ENCODE measurements around the gene PPIF. TPM values are rescaled to one million over a fixed set of nuclear protein-coding genes. Genes with fewer than 3 reads are reported as not detected.

PPIF gene
- total RNA-seq, 2 donors from 2014 or later, result 19.2 to 67.9 TPM

DNA sequence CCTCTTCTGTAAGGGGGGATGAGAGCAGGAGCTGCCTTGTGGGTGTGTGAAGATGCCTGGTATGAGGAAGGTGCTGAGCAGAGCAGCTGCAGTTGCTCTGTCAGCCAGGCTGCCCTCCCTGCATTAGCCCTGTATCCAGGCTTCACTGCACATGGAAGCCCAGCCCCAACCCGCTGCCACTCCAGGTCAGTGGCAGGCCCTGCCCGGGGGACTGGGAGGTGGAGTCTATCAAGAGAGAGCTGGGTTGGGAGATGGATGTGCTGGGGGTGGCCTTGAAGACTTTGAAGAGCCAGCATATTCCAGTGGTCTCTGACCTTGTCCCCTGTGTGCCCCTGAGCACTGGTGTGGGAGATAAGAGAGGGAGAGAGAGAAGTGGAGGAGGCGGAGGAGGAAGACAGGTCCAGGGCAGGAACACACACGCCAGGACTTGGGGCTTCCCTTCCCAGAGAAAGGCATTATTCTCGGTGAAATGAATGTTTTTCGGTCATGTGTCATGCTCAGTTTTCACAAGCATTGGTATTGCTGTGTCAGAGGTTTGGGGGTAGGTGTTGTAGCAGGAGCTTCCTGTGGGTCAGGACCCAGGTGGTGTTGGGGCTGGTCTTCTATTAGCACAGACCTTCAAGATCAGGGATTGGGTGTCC lies 2.6 kb downstream of the PPIF start:
- intact Hi-C loops (cut with DNase I), result no loop called here
- Histone ChIP-seq H3K36me3 (replicated peaks in 1 of 2; ENCODE audit: insufficient read depth in 1 of 2, low read depth in 2 of 2) (peaks cover 0 to 22% of the 10 kb centered on the region in 2 donors), H3K4me3 (no peak overlapping the region), H3K27ac (peak overlapping the region in 3 of 4 donors; percentile 97 to 98 (median 97)), H3K4me1 (peaks cover 58% of the 10 kb centered on the region), H3K27me3 (no peaks in the 10 kb centered on the region), H3K9me3 (no peaks in the 10 kb centered on the region)
- TF ChIP-seq POLR2A (IDR thresholded peaks at IDR 0.05), result no peak
- TF ChIP-seq, protein P1, sequence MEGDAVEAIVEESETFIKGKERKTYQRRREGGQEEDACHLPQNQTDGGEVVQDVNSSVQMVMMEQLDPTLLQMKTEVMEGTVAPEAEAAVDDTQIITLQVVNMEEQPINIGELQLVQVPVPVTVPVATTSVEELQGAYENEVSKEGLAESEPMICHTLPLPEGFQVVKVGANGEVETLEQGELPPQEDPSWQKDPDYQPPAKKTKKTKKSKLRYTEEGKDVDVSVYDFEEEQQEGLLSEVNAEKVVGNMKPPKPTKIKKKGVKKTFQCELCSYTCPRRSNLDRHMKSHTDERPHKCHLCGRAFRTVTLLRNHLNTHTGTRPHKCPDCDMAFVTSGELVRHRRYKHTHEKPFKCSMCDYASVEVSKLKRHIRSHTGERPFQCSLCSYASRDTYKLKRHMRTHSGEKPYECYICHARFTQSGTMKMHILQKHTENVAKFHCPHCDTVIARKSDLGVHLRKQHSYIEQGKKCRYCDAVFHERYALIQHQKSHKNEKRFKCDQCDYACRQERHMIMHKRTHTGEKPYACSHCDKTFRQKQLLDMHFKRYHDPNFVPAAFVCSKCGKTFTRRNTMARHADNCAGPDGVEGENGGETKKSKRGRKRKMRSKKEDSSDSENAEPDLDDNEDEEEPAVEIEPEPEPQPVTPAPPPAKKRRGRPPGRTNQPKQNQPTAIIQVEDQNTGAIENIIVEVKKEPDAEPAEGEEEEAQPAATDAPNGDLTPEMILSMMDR (IDR thresholded peaks at IDR 0.05), result no peak
- ATAC-seq, result no peak
- DNase-seq, result peak in 3 of 4 donors; percentile 27 to 53 (median 48)
- WGBS, 2 donors, result 32 to 46% methylated on average over 6 of the region's 6 CpGs

DNA sequence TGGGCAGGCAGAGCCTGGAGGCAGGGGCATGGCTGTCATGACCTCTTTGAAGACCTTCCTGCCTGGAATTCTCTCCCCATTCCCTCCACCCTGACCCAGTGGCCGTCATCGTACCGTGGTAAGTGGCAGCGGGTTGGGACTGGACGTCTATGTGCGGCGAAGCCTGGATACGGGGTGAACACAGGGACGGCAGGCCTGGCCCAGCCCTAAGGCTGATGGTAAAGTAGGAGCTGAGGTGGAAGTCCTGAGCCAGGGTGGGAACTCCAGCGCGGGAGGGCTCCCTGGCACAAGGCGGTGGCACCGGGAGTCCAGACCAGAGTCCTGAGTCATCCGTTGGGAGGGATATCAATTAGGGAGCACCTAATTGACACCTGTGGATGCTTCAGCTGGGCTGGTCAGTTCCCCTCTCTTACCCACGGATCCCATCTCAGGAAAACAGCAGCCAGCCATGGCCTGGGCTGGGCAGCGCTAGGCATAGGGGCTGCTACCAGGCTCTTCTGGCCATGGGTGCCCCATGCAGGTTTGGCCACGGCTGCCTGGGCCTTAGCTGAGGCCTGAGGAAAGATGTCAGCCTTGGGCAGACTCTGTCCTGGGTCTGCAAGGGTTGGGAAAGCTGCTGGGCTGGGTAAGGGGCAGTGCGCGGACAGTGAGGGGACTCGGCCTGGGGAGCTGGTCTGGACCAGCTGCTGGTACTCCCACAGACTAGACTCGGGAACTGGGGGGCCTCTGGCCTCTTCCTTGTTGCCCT lies 3.3 kb downstream of the PPIF start:
- DNase-seq (no peak), ATAC-seq (no peak)
- H3K9me3 ChIP-seq, result no peaks in the 10 kb centered on the region
- TF ChIP-seq, protein P1 (IDR thresholded peaks at IDR 0.05), result no peak
- TF ChIP-seq POLR2A (IDR thresholded peaks at IDR 0.05), result no peak
- H3K4me1 ChIP-seq, result peaks cover 51% of the 10 kb centered on the region
- peaks cover 0 to 27% of the 10 kb centered on the region in 2 donors for H3K36me3 ChIP-seq (replicated peaks in 1 of 2; ENCODE audit: insufficient read depth in 1 of 2, low read depth in 2 of 2)
- no peaks in the 10 kb centered on the region for H3K27me3 ChIP-seq
- H3K27ac ChIP-seq, result peak overlapping the region in 3 of 4 donors; percentile 41 to 98 (median 97)
- no peak overlapping the region for H3K4me3 ChIP-seq
- 69 to 79% methylated on average over 13 to 21 of the region's 21 CpGs for WGBS, 2 donors
- intact Hi-C loops (cut with DNase I), result no loop called here

GRCh38 chr10:79351332-79351731 lies 4.1 kb downstream of the PPIF start:
- Histone ChIP-seq H3K4me1 (peaks cover 44% of the 10 kb centered on the region), H3K36me3 (replicated peaks in 1 of 2; ENCODE audit: insufficient read depth in 1 of 2, low read depth in 2 of 2) (peaks cover 0 to 27% of the 10 kb centered on the region in 2 donors), H3K9me3 (no peaks in the 10 kb centered on the region), H3K4me3 (no peak overlapping the region), H3K27me3 (no peaks in the 10 kb centered on the region), H3K27ac (no peak overlapping the region)
- intact Hi-C loops (cut with DNase I), result no loop called here
- ATAC-seq, result no peak
- 87 to 92% methylated on average over 13 of the region's 13 CpGs for WGBS, 2 donors
- DNase-seq, result no peak
- TF ChIP-seq, protein P1 (IDR thresholded peaks at IDR 0.05), result no peak
- no peak for TF ChIP-seq POLR2A (IDR thresholded peaks at IDR 0.05)

DNA sequence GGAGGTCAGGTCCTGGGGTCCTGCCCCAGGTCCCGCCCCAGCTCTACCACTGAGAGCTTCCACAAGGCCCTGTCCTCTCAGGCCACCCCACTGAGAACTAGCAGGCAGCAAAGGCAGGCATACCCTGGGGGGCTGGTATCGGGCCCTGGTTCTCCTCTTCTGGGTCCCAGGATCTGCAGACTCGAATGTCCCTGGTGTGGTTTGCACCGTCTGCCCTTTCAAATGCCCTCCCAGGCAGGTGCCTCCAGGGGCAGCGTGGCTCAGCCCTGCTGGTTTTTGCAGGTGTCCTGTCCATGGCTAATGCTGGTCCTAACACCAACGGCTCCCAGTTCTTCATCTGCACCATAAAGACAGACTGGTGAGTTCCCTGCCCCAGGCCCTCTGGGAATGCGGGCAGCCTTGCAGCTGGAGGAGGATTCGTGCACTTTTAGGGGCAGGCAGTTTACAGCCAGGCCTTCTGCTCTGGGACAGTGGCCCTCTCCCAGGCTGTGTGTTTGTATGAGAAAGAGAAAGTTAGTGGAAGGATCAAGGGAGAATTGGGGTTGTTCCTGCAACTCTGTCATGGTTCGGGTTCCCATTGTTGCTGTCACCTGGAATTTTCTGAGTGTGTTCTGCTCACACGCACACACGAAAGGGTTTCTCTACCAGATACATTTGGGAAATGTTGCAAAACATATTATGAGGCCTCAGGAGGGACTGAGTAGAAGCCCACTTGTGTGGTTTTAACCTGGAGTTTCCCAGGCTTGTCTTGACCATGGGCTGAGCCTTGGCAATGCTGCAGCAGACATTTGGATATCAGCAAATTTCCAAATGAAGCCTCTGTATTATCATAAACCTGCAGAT lies 5.0 kb downstream of the PPIF start:
- Histone ChIP-seq H3K4me3 (no peak overlapping the region), H3K27ac (no peak overlapping the region), H3K9me3 (no peaks in the 10 kb centered on the region), H3K36me3 (replicated peaks in 1 of 2; ENCODE audit: insufficient read depth in 1 of 2, low read depth in 2 of 2) (peaks cover 0 to 27% of the 10 kb centered on the region in 2 donors), H3K27me3 (no peaks in the 10 kb centered on the region), H3K4me1 (peaks cover 36% of the 10 kb centered on the region)
- DNase-seq (no peak), ATAC-seq (no peak)
- intact Hi-C loops (cut with DNase I), result no loop called here
- TF ChIP-seq POLR2A (IDR thresholded peaks at IDR 0.05), result no peak
- TF ChIP-seq, protein P1 (IDR thresholded peaks at IDR 0.05), result no peak
- 84 to 95% methylated on average over 6 to 11 of the region's 11 CpGs for WGBS, 2 donors
